Suprapubic skin (tissue), 4 donors: ENCODE measurements around the gene RAB3B. TPM values are rescaled to one million over a fixed set of nuclear protein-coding genes. Genes with fewer than 3 reads are reported as not detected.

ENCODE experiments used
- DNase-seq, 2 donors: peaks; one replicate each; pipeline ENCODE4 v3.0.0-alpha.2; 2019; ENCODE audit warnings: low spot score in 2 of 2
- H3K27ac ChIP-seq: fragments of 200-600 bp; sonication (generic); one replicate; pipeline ENCODE4 v1.5.1; 2019
- H3K27me3 ChIP-seq: fragments of 200-600 bp; sonication (generic); one replicate; pipeline ENCODE4 v1.5.1; 2019
- H3K36me3 ChIP-seq: fragments of 200-600 bp; sonication (generic); one replicate; pipeline ENCODE4 v1.5.1; 2019
- H3K4me1 ChIP-seq: fragments of 200-600 bp; sonication (generic); one replicate; pipeline ENCODE4 v1.5.1; 2019
- H3K4me3 ChIP-seq: fragments of 200-600 bp; sonication (generic); one replicate; pipeline ENCODE4 v1.5.1; 2019; ENCODE audit warnings: mild to moderate bottlenecking
- H3K9me3 ChIP-seq: fragments of 200-600 bp; sonication (generic); one replicate; pipeline ENCODE4 v1.5.1; 2019
- EP300 ChIP-seq: sonication (generic); formaldehyde crosslinking; IDR thresholded peaks from one replicate; pipeline ENCODE4 v1.6.1; 2017; ENCODE audit warnings: antibody characterized with exemption
- POLR2A ChIP-seq, 2 donors: fragments of 450-650 bp; IDR thresholded peaks; one replicate each; pipeline ENCODE4 v1.6.1; 2017; ENCODE audit warnings: antibody characterized with exemption in 2 of 2, mild to moderate bottlenecking in 2 of 2, moderate library complexity in 2 of 2
- POLR2AphosphoS5 ChIP-seq, 3 donors: sonication (generic); formaldehyde crosslinking; IDR thresholded peaks; one replicate each; pipeline ENCODE4 v1.6.1; 2017; ENCODE audit warnings: antibody characterized with exemption in 3 of 3
- WGBS: methylation state at CpG from one replicate; pipeline ENCODE4 v1.1.5; 2018; 5-methylcytosine and 5-hydroxymethylcytosine counted together
- total RNA-seq, 4 donors: library from RNA; depleted of rRNA; stranded (reverse); fragments of >200 nt; gene quantifications; one replicate each; pipeline ENCODE4 v1.1.0, GENCODE V29; 2016
- TF ChIP-seq, protein P1 (sequence below), 2 donors: fragments of 200-600 bp in 1 of 2; fragments of 450-650 bp in 1 of 2; sonication (generic) in 1 of 2; IDR thresholded peaks; one replicate each; pipeline ENCODE4 v1.5.1; 2016 to 2019; ENCODE audit warnings: antibody characterized with exemption in 2 of 2, mild to moderate bottlenecking in 1 of 2, moderate library complexity in 1 of 2

The RAB3B gene
- total RNA-seq, 4 donors from 2014 or later, result 2.8 to 6.8 (median 5.6) TPM

DNA sequence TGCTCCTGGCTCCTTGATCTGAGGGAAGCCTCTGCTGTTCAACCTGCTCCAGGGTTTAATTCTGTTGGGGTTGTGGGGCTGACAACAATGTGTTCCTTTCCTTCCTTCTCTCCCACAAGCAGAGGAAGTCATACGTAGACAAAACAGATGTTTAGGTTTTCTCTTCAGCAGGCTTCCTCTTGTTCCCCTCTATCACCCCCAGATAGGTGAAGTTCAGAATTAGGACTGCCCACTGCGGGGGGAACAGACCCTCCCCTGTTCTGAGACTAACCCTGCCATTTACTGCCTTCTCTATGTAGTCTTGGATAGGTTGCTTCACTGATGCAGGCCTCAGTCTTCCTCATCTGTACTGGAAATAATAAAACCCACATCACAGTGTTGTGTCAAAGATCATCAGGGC, 82.0 kb downstream of the RAB3B start:
- no peak overlapping the region for H3K4me3 ChIP-seq
- H3K9me3 ChIP-seq, result no peaks in the 10 kb centered on the region
- H3K36me3 ChIP-seq, result no peaks in the 10 kb centered on the region
- 65% methylated on average over 2 of the region's 2 CpGs for WGBS
- no peak overlapping the region for H3K27ac ChIP-seq
- TF ChIP-seq POLR2A (IDR thresholded peaks at IDR 0.05) (no peak), EP300 (no peak), POLR2AphosphoS5 (IDR thresholded peaks at IDR 0.05) (no peak)
- TF ChIP-seq, protein P1, sequence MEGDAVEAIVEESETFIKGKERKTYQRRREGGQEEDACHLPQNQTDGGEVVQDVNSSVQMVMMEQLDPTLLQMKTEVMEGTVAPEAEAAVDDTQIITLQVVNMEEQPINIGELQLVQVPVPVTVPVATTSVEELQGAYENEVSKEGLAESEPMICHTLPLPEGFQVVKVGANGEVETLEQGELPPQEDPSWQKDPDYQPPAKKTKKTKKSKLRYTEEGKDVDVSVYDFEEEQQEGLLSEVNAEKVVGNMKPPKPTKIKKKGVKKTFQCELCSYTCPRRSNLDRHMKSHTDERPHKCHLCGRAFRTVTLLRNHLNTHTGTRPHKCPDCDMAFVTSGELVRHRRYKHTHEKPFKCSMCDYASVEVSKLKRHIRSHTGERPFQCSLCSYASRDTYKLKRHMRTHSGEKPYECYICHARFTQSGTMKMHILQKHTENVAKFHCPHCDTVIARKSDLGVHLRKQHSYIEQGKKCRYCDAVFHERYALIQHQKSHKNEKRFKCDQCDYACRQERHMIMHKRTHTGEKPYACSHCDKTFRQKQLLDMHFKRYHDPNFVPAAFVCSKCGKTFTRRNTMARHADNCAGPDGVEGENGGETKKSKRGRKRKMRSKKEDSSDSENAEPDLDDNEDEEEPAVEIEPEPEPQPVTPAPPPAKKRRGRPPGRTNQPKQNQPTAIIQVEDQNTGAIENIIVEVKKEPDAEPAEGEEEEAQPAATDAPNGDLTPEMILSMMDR (IDR thresholded peaks at IDR 0.05), result no peak
- H3K4me1 ChIP-seq, result no peaks in the 10 kb centered on the region
- peaks cover 48% of the 10 kb centered on the region for H3K27me3 ChIP-seq
- no peak for DNase-seq

DNA sequence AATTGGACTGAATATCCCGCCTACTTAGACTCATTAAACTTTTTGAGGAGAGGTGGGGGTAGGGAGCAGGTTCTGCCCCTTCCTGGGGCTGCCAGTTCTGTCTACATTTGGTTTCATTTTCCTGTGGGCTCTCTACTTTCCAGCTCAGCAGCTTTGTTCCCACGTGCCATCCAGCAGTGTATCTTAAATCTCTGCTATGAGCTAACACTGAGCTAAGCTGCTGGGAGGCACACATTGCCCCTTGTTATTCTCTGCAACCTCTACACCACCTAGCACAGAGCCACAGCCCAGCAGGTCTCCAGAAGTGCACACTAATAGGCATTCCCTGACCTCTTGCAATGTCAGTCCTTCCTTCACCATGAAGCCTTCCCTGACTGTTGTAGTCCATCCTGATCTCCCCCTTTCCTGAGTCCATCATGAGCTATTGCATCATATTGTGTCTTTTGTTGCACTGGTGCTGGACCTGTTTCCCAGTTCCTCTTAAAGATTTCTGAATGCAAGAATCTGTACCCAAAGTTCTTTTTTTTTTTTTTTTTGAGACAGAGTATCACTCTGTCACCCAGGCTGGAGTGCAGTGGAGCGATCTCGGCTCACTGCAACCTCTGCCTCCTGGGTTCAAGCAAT, 83.3 kb downstream of the RAB3B start:
- no peak for DNase-seq
- WGBS, result 58% methylated on average over 4 of the region's 4 CpGs
- Histone ChIP-seq H3K27me3 (peaks cover 48% of the 10 kb centered on the region), H3K4me1 (no peaks in the 10 kb centered on the region), H3K36me3 (no peaks in the 10 kb centered on the region), H3K27ac (no peak overlapping the region), H3K9me3 (no peaks in the 10 kb centered on the region), H3K4me3 (no peak overlapping the region)
- TF ChIP-seq POLR2AphosphoS5 (IDR thresholded peaks at IDR 0.05) (no peak), EP300 (no peak), POLR2A (IDR thresholded peaks at IDR 0.05) (no peak)
- TF ChIP-seq, protein P1 (IDR thresholded peaks at IDR 0.05), result no peak

DNA sequence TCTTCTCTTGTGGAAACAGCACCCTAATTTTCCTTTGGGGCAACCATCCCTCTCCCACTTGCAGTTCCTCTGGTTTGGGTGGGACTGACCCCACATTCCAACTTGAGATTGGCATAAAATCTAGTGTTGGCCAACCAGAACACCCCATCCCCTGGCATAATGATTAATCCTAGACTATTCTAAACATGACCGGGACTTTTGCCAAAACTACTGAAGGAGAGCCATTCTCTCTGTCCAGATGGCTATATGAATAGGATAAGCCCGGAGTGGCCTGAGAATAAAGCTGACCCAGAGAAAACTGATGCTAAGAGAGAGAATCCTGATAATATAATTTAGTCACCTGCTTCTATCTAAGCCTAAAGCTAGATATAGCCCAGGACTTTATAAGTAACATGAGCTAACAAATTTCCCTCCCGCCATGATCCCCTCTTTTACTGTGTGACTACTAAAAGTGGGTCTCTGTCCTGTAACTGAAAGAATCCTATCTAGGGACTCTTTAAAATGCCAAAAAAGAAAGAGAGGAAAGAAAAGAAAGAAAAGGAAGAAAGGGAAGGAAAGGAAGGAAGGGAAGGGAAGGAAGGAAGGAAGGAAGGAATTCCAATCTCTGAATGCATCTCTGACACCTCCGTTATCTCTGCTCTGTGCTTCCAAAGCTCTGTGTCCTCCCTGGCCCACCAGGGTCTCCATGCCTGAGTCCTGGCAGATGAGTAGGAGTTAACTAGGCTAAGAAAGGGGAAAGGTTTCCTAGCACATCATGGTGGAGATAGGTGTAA, 84.0 kb downstream of the RAB3B start:
- DNase-seq, result no peak
- no peaks in the 10 kb centered on the region for H3K4me1 ChIP-seq
- 79% methylated on average over 4 of the region's 4 CpGs for WGBS
- TF ChIP-seq EP300 (no peak), POLR2A (IDR thresholded peaks at IDR 0.05) (no peak), POLR2AphosphoS5 (IDR thresholded peaks at IDR 0.05) (no peak)
- TF ChIP-seq, protein P1 (IDR thresholded peaks at IDR 0.05), result no peak
- H3K4me3 ChIP-seq, result no peak overlapping the region
- no peaks in the 10 kb centered on the region for H3K9me3 ChIP-seq
- H3K27me3 ChIP-seq, result peaks cover 44% of the 10 kb centered on the region
- H3K36me3 ChIP-seq, result no peaks in the 10 kb centered on the region
- no peak overlapping the region for H3K27ac ChIP-seq

GRCh38 chr1:51902456-51902855, 88.0 kb downstream of the RAB3B start:
- no peaks in the 10 kb centered on the region for H3K4me1 ChIP-seq
- H3K36me3 ChIP-seq, result no peaks in the 10 kb centered on the region
- H3K27me3 ChIP-seq, result peaks cover 39% of the 10 kb centered on the region
- TF ChIP-seq POLR2A (IDR thresholded peaks at IDR 0.05) (no peak), POLR2AphosphoS5 (IDR thresholded peaks at IDR 0.05) (no peak), EP300 (no peak)
- TF ChIP-seq, protein P1 (IDR thresholded peaks at IDR 0.05), result no peak
- H3K4me3 ChIP-seq, result no peak overlapping the region
- H3K27ac ChIP-seq, result no peak overlapping the region
- 89% methylated on average over 5 of the region's 5 CpGs for WGBS
- no peaks in the 10 kb centered on the region for H3K9me3 ChIP-seq
- no peak for DNase-seq

DNA sequence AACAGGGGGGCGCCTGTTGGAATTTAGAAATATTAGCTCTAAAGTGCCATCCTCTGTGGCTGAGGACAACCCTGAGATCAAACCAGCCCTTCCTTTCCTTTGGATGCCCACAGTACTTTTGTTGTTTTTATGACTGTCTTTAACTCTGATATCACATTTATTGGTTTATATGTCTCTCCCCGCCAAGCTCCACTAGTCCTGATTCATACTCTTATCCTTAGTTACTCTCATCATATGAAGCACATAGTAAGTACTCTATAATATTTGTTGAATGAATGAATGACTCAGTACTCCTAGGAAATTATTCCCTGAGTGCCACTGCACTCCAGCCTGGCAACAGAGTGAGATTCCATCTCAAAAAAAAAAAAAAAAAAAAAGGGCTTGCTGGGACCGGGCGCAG, 89.3 kb downstream of the RAB3B start:
- WGBS, result 97% methylated on average over 4 of the region's 4 CpGs
- Histone ChIP-seq H3K36me3 (no peaks in the 10 kb centered on the region), H3K4me3 (no peak overlapping the region), H3K27ac (no peak overlapping the region), H3K27me3 (peaks cover 48% of the 10 kb centered on the region), H3K9me3 (no peaks in the 10 kb centered on the region), H3K4me1 (no peaks in the 10 kb centered on the region)
- DNase-seq, result no peak
- no peak for TF ChIP-seq EP300
- no peak for TF ChIP-seq POLR2A (IDR thresholded peaks at IDR 0.05)
- TF ChIP-seq, protein P1 (IDR thresholded peaks at IDR 0.05), result no peak
- TF ChIP-seq POLR2AphosphoS5 (IDR thresholded peaks at IDR 0.05), result no peak
